K562 (cell line): ENCODE results near the gene ZNF787. TPM values are rescaled to one million over a fixed set of nuclear protein-coding genes. Genes with fewer than 3 reads are reported as not detected.
A peak's percentile ranks its signal among the peaks of the same experiment; 100 is the strongest.

Experiments
- ATF1 ChIP-seq, 2 experiments: fragments of 450-650 bp in 1 of 2; IDR thresholded peaks; 2 replicates each; pipeline ENCODE4 v1.6.1; 2016; ENCODE audit warnings: missing compliant biosample characterization in 1 of 2, missing genetic modification characterization in 1 of 2
- ATF3 ChIP-seq, 2 experiments: fragments of 450-650 bp in 1 of 2; sonication (generic) in 1 of 2; formaldehyde crosslinking in 1 of 2; IDR thresholded peaks in 1 of 2; conservative IDR thresholded peaks in 1 of 2; 2 replicates each; pipeline versions ENCODE4 v1.6.1 to v1.8.1; 2016 to 2023; ENCODE audit warnings: mild to moderate bottlenecking in 2 of 2, moderate library complexity in 2 of 2, inconsistent platforms in 1 of 2, missing genetic modification reagents in 1 of 2
- CBX5 ChIP-seq: IDR thresholded peaks from 2 replicates; pipeline ENCODE4 v1.6.1; 2014; ENCODE audit warnings: low read depth, borderline replicate concordance
- CCNT2 ChIP-seq: IDR thresholded peaks from 2 replicates; pipeline ENCODE4 v1.6.1; 2011; ENCODE audit warnings: borderline replicate concordance, low read depth, mild to moderate bottlenecking, moderate library complexity, mixed read lengths, low read length; ENCODE audit not compliant: insufficient read length; ENCODE audit errors: extremely low read depth
- CREB3L1 ChIP-seq: fragments of 450-650 bp; IDR thresholded peaks from 2 replicates; pipeline ENCODE4 v1.6.1; 2014; ENCODE audit warnings: low read depth, mild to moderate bottlenecking, moderate library complexity, borderline replicate concordance
- FOS ChIP-seq: IDR thresholded peaks from 3 replicates; pipeline ENCODE4 v1.6.1; 2011; ENCODE audit not compliant: insufficient read length; ENCODE audit errors: extremely low read depth
- JUN ChIP-seq, 2 experiments: sonication (generic) in 1 of 2; formaldehyde crosslinking in 1 of 2; IDR thresholded peaks; 2 replicates each; pipeline versions ENCODE4 v1.6.1 to v1.8.0; 2012 to 2022; ENCODE audit warnings: borderline replicate concordance in 2 of 2, mild to moderate bottlenecking in 2 of 2, improper control_type of control experiment in 1 of 2, low read depth in 1 of 2, low read length in 1 of 2, missing genetic modification reagents in 1 of 2
- NEUROD1 ChIP-seq: fragments of 150-350 bp; IDR thresholded peaks from 2 replicates; pipeline ENCODE4 v1.6.1; 2014; ENCODE audit warnings: borderline replicate concordance, low read length, low read depth; ENCODE audit not compliant: partially characterized antibody
- NFE2 ChIP-seq: IDR thresholded peaks from 2 replicates; pipeline ENCODE4 v1.6.1; 2014; ENCODE audit warnings: antibody characterized with exemption, low read depth
- NR2C1 ChIP-seq, 2 experiments: fragments of 450-650 bp; IDR thresholded peaks; 2 replicates each; pipeline ENCODE4 v1.6.1; 2017; ENCODE audit warnings: mild to moderate bottlenecking in 2 of 2, antibody characterized with exemption in 1 of 2, inconsistent platforms in 1 of 2, missing compliant biosample characterization in 1 of 2, missing genetic modification characterization in 1 of 2
- PBX2 ChIP-seq, 2 experiments: IDR thresholded peaks in 1 of 2; conservative IDR thresholded peaks in 1 of 2; 2 replicates each; pipeline ENCODE4 v1.6.1; 2016; ENCODE audit warnings: low read depth in 2 of 2, mild to moderate bottlenecking in 1 of 2, missing compliant biosample characterization in 1 of 2, missing genetic modification characterization in 1 of 2, moderate library complexity in 1 of 2
- PKNOX1 ChIP-seq: fragments of 450-650 bp; IDR thresholded peaks from 2 replicates; pipeline ENCODE4 v1.6.1; 2016
- RCOR1 ChIP-seq, 2 experiments: IDR thresholded peaks; 2 replicates each; pipeline ENCODE4 v1.6.1; 2012; ENCODE audit warnings: low read depth in 2 of 2, low read length in 2 of 2, borderline replicate concordance in 1 of 2, improper control_type of control experiment in 1 of 2
- SMARCA4 ChIP-seq: fragments of 450-650 bp; IDR thresholded peaks from 2 replicates; pipeline ENCODE4 v1.6.1; 2016
- U2AF2 ChIP-seq: fragments of 200-400 bp; formaldehyde crosslinking; optimal IDR thresholded peaks from 2 replicates; pipeline ENCODE3; 2017; ENCODE audit warnings: low read depth, mild to moderate bottlenecking, low read length
- ZNF24 ChIP-seq: fragments of 450-650 bp; IDR thresholded peaks from 2 replicates; pipeline ENCODE4 v1.6.1; 2016
- ZNF507 ChIP-seq: conservative IDR thresholded peaks from 2 replicates; pipeline ENCODE4 v1.6.1; 2017; ENCODE audit warnings: missing genetic modification characterization, missing compliant biosample characterization
- ZNF511 ChIP-seq: sonication (generic); formaldehyde crosslinking; IDR thresholded peaks from 2 replicates; pipeline ENCODE4 v1.8.0; 2022; ENCODE audit warnings: mild to moderate bottlenecking, missing genetic modification reagents
- ZNF561 ChIP-seq: fragments of 450-650 bp; formaldehyde crosslinking; conservative IDR thresholded peaks from 2 replicates; pipeline ENCODE4 v1.4.0; 2020; ENCODE audit warnings: mild to moderate bottlenecking, moderate library complexity
- ZNF717 ChIP-seq: fragments of 250-450 bp; sonication (Bioruptor Pico); IDR thresholded peaks from 2 replicates; pipeline ENCODE4 v1.5.0; 2021
- ZNF830 ChIP-seq: fragments of 250-450 bp; sonication (Bioruptor Pico); IDR thresholded peaks from 2 replicates; pipeline ENCODE4 v1.5.0; 2021; ENCODE audit warnings: mild to moderate bottlenecking
- polyA plus RNA-seq, 8 experiments: library from polyadenylated mRNA; depleted of rRNA in 4 of 8; stranded (reverse) in 5 of 8; unstranded in 3 of 8; fragments of >200 nt; fragmentation: Nextera tagmentation in 2 of 8; fragmentation: Illumina TruSeq in 1 of 8; extraction: Ambion mirVana in 2 of 8; extraction: Trizol in 1 of 8; gene quantifications; 2 replicates each; pipeline versions ENCODE4 v1.2.1 to v1.2.3, GENCODE V29; 2011 to 2014; ENCODE audit warnings: inconsistent platforms in 1 of 8, missing spikeins in 1 of 8
- total RNA-seq, 7 experiments: library from RNA; depleted of rRNA in 6 of 7; stranded (reverse); fragments of >200 nt in 6 of 7; fragmentation: Illumina TruSeq in 2 of 7; extraction: Trizol in 2 of 7; gene quantifications; 2 replicates each; pipeline versions ENCODE4 v1.2.1 to v1.2.3, GENCODE V29; 2011 to 2021; ENCODE audit warnings: low replicate concordance in 1 of 7

ZNF787 gene
- total and polyA plus RNA-seq, 9 of the 15 experiments (the other 6 are each of a cell fraction or from before 2014, with no cell fraction given): 0.45 to 77.6 (median 7.3) TPM

- TF ChIP-seq CREB3L1 (no peak), FOS (peak; percentile 6), ZNF24 (no peak), ZNF511 (CRISPR knock-in tag) (no peak), ATF3 (IDR thresholded peaks at IDR 0.05) (peak; percentile 42; the same call in 1 of the 2 replicates), ATF3 (CRISPR knock-in tag; conservative IDR thresholded peaks at IDR 0.05) (no peak), CBX5 (no peak), JUN (IDR thresholded peaks at IDR 0.05; ENCODE audit: borderline replicate concordance, low read depth, low read length) (peak; percentile 58; the same call in 1 of the 2 replicates), JUN (CRISPR knock-in tag; IDR thresholded peaks at IDR 0.05; ENCODE audit: borderline replicate concordance) (no peak), PBX2 (CRISPR knock-in tag; IDR thresholded peaks at IDR 0.05; ENCODE audit: low read depth) (no peak), PBX2 (tag; conservative IDR thresholded peaks at IDR 0.05; ENCODE audit: low read depth) (no peak), CCNT2 (no peak), NEUROD1 (no peak), ZNF717 (CRISPR knock-in tag) (no peak), SMARCA4 (peak; percentile 56), RCOR1 (IDR thresholded peaks at IDR 0.05; ENCODE audit: borderline replicate concordance in 1 of 2, low read depth in 2 of 2, low read length in 2 of 2) (no peak), ATF1 (CRISPR knock-in tag; IDR thresholded peaks at IDR 0.05) (no peak), ATF1 (tag; IDR thresholded peaks at IDR 0.05) (no peak), NR2C1 (IDR thresholded peaks at IDR 0.05) (no peak), NR2C1 (tag; IDR thresholded peaks at IDR 0.05) (no peak), PKNOX1 (peak; percentile 76), ZNF561 (CRISPR knock-in tag) (no peak), NFE2 (no peak), ZNF830 (no peak), ZNF507 (tag) (no peak), U2AF2 (no peak)
Observed at GRCh38 chr19:56162258-56162657, 41.2 kb upstream of the ZNF787 start (continued).
